ENCODE measurements around the gene DRD4.
"Not testable (repeated sequence)": the region's sequence is repeated elsewhere in the genome, so short reads cannot be mapped to it uniquely, and the experiment has no call there.

The DRD4 gene

DNA sequence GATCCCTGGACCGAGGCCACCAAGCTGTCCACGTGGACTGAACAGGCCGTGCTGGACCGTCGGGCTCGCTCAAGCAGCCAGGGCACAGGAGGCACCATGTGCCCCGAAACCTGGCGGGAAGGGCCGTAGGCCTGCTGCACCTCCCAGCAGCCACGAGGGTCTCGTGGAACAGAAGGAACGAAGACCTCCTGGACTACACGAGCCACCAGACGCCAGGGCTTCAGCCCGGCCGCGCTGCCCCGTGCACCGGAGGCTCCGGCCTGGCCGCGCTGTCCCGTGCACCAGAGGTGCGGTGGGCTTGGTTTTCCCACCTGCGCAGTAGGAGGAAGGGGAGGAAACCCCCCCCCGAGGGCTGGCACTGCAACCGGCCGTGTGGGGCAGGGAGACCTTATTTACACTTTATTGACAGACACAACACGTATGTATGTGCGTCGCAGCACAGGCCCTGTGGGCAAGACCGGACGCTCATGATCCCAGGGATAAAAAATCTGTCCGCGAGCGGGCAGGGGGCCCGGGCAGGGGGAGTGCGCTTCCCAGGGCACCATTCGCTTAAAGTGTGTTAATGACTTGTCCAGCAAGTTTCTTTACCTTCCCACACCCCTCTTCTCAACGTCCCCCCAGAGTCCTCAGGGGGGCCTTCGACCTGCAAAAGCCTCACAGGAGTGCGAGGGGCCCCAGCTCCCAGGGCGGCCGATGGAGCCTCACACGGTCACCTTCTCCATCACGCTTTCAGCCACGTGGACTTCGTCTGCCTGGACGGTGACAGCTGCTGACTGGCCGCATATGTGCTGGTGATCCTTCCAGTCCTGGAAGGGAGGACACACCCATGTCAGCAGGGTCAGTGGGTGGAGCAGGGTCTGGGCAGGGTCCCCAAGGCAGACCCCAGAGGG lies 7.0 kb downstream of the DRD4 start:
- Mint-ChIP-seq H3K4me1 (no peaks in the 10 kb centered on the region), H3K9me3 (no peaks in the 10 kb centered on the region), H3K27me3 (no peaks in the 10 kb centered on the region), H3K27ac (no peak overlapping the region), H3K4me3 (no peak overlapping the region), H3K36me3 (no peaks in the 10 kb centered on the region)

DNA sequence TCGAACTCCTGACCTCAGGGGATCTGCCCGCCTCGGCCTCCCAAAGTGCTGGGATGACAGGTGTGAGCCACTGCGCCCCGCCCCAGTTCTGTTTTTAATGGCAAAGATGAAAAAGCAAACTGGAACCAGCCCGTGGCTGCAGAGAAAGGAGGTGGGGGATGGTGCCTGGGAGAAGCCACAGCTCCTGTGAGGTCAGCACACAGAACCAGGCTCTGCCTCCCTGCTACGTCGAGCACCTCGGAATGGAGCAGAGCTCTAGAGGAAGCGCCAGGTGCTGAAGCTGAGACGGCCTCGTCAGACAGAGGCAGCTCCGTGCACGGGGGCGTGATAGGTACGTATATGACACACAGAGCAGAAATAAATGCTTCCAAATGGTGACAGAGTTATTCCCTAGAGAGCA lies 8.5 kb downstream of the DRD4 start:
- Mint-ChIP-seq H3K27ac (no peak overlapping the region), H3K9me3 (no peaks in the 10 kb centered on the region), H3K4me3 (no peak overlapping the region), H3K27me3 (no peaks in the 10 kb centered on the region), H3K4me1 (no peaks in the 10 kb centered on the region), H3K36me3 (no peaks in the 10 kb centered on the region)

DNA sequence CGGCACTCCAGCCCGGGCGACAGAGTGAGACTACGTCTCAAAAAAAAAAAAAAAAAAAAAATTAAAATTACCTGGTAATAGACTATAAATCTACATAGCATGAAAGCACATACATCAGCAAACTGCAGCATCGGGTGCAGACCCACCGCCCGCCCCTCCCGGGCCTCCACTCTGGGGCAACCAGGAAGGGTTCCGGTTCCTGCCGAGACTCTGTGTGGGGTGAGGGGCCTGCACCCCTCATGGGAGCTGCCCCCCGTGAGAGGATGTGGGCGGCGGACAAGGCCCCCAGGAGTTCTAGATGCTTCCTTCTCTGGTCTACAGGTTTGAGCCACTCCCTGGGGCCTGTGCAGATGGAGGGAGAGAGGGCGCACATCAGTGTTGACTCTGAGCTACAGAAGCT lies 9.1 kb downstream of the DRD4 start:
- H3K36me3 Mint-ChIP-seq: no peaks in the 10 kb centered on the region
- no peak overlapping the region for H3K27ac Mint-ChIP-seq
- H3K4me3 Mint-ChIP-seq: no peak overlapping the region
- no peaks in the 10 kb centered on the region for H3K4me1 Mint-ChIP-seq
- no peaks in the 10 kb centered on the region for H3K27me3 Mint-ChIP-seq
- H3K9me3 Mint-ChIP-seq: no peaks in the 10 kb centered on the region

DNA sequence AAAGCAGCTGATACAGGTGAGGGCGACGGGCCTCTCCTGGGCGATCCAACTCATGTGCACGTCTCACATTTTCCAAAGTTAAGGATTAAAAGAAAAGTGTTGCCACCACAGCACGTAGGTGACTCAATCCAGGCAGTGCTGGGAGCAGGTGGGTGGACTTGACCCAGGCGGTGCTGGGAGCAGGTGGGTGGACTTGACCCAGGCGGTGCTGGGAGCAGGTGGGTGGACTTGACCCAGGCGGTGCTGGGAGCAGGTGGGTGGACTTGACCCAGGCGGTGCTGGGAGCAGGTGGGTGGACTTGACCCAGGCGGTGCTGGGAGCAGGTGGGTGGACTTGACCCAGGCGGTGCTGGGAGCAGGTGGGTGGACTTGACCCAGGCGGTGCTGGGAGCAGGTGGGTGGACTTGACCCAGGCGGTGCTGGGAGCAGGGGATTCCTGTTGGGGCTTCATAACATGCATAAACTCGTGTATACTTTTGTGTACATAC lies 10.6 kb downstream of the DRD4 start:
- not testable (repeated sequence) for H3K36me3 Mint-ChIP-seq, H3K9me3 Mint-ChIP-seq, H3K4me3 Mint-ChIP-seq, H3K27ac Mint-ChIP-seq, H3K4me1 Mint-ChIP-seq, H3K27me3 Mint-ChIP-seq

DNA sequence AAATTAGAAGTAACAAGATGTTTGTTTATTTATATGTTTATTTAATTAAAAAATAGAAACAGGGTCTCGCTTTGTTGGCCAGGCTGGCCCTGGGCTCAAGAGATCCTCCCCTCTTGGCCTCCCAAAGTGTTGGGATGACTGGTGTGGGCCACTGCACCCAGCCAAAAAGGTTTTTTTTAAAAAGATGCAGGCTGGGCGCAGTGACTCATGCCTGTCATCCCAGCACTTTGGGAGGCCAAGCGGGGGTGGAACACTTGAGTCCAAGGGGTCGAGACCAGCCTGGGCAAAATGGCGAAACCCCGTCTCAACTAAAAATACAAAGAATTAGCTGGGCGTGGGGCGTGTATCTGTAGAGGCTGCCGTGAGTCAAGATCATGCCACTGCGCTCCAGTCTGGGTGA lies 13.4 kb downstream of the DRD4 start:
- no peaks in the 10 kb centered on the region for H3K9me3 Mint-ChIP-seq
- H3K36me3 Mint-ChIP-seq: peaks cover 6% of the 10 kb centered on the region
- no peak overlapping the region for H3K27ac Mint-ChIP-seq
- no peak overlapping the region for H3K4me3 Mint-ChIP-seq
- H3K27me3 Mint-ChIP-seq: no peaks in the 10 kb centered on the region
- H3K4me1 Mint-ChIP-seq: no peaks in the 10 kb centered on the region

DNA sequence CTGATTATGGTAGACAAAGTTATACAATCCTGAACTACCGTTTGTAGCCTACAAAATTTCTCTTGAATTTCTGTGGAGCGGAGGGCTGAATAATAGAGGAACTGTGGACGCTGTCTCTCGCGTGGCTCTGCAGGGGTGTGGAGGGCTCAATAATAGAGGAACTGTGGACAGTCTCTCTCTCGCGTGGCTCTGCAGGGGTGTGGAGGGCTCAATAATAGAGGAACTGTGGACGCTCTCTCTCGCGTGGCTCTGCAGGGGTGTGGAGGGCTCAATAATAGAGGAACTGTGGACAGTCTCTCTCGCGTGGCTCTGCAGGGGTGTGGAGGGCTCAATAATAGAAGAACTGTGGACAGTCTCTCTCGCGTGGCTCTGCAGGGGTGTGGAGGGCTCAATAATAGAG lies 16.1 kb downstream of the DRD4 start:
- not testable (repeated sequence) for H3K36me3 Mint-ChIP-seq, H3K4me3 Mint-ChIP-seq, H3K27ac Mint-ChIP-seq, H3K4me1 Mint-ChIP-seq, H3K9me3 Mint-ChIP-seq, H3K27me3 Mint-ChIP-seq

DNA sequence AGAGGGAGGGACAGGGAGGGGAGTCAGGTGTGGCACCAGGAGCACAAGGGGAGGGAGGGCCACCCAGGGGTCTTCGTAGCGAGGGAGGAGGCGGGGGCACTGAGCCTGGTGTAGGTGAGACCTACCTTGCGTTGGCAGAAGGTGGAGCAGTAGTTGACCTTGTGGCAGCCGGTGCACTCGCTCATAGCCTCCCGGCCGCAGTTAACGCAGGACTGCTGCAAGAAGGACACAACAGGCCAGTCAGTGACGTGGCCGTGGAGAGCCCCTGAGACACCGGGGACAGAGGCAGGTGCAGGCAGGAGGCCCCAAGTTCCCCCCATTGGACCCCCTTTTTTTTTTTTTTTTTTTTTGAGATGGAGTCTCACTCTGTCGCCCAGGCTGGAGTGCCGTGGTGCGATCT lies 16.8 kb downstream of the DRD4 start:
- no peak overlapping the region for H3K27ac Mint-ChIP-seq
- no peak overlapping the region for H3K4me3 Mint-ChIP-seq
- H3K27me3 Mint-ChIP-seq: no peaks in the 10 kb centered on the region
- no peaks in the 10 kb centered on the region for H3K9me3 Mint-ChIP-seq
- no peaks in the 10 kb centered on the region for H3K4me1 Mint-ChIP-seq
- H3K36me3 Mint-ChIP-seq: peaks cover 6% of the 10 kb centered on the region

DNA sequence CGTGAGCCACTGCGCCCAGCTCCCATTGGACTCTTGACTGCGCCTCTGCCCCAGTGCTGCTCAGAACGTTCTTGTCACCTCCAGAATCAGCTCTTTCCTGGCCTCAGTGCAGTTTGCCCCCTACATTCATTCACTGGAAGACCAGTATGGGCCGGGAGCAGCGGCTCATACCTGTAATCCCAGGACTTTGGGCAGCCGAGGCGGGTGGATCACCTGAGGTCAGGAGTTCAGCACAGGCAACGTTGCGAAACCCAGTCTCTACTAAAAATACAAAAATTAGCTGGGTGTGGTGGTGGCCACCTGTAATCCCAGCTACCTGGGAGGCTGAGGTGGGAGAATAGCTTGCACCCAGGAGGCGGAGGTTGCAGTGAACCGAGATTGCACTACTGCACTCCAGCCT lies 17.4 kb downstream of the DRD4 start:
- H3K4me1 Mint-ChIP-seq, H3K36me3 Mint-ChIP-seq, H3K9me3 Mint-ChIP-seq, H3K27me3 Mint-ChIP-seq, H3K4me3 Mint-ChIP-seq, H3K27ac Mint-ChIP-seq: not testable (repeated sequence)

DNA sequence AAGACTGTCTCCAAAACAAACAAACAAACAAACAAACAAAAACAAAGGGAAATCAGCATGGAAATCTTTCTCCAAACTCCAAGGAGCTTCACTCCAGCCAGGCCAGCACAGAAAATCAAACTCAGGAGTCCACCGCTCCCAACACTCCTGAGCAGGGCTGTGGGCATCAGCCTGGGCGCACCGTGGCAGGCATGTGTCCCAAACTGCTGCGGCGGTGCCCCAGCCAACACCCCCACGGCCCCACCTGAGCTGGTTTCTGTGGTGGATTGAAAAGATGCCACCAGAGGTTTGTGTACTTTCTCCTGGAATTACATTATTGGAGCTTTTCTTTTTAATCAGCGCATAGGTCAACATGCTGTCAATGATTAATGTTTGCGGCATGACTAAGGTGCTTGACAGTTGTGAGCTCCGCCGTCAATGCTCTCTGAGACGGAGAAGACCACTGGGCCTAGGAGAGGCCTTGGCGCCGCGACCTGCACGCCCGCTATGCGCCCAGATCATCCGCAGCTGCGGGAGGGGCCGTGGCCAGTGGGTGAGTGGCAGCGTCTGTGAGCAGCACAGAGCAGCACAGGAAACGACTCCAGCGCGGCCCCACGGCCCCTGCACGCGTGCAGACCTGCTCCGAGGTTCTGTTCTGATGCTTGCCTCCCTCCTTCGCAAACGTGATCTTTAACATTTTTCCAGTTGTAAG lies 18.1 kb downstream of the DRD4 start:
- H3K27ac Mint-ChIP-seq: no peak overlapping the region
- H3K4me3 Mint-ChIP-seq: no peak overlapping the region
- H3K27me3 Mint-ChIP-seq: no peaks in the 10 kb centered on the region
- H3K36me3 Mint-ChIP-seq: peaks cover 6% of the 10 kb centered on the region
- no peaks in the 10 kb centered on the region for H3K4me1 Mint-ChIP-seq
- no peaks in the 10 kb centered on the region for H3K9me3 Mint-ChIP-seq

DNA sequence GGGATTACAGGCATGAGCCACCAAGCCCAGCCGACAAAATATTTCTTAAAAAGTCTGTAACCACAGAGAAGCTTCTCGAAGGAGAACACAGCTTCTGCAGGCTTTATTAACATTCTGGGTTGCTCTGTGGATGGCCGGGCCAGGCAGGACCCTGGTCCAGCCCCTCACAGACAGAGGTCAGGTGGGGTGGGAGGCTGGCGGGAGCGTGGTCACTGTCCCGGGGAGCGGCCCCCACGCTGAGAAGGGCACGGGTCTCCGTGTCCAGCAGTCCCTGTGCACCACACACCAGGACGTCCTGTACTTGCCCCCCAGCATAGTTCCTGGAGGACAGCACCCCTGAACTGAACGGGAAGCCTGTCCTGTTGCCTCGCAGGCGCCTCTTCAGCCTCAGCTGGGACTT lies 19.4 kb downstream of the DRD4 start:
- no peaks in the 10 kb centered on the region for H3K9me3 Mint-ChIP-seq
- H3K4me3 Mint-ChIP-seq: no peak overlapping the region
- peaks cover 4% of the 10 kb centered on the region for H3K36me3 Mint-ChIP-seq

DNA sequence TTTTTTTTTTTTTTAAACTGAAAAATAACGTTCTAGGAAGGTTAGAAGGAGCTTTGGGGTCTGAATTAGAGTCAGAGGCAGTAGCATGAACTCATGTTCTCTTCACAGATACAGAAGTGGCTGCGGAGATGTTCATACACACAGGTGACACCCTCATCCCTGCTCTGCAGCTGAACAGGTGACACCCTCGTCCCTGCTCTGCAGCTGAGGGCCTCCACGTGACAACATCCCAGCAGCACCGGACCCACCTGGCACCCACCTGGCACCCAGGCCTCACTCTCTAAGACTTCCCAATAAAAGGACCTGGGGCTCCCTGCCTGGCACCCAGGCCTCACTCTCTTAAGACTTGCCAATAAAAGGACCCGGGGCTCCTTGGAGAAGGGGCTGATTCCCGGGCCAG lies 19.8 kb downstream of the DRD4 start:
- Mint-ChIP-seq H3K27me3 (no peaks in the 10 kb centered on the region), H3K4me3 (no peak overlapping the region)

More for the DNA sequence above, 19.4 kb downstream of the DRD4 start:
- no peak overlapping the region for H3K27ac Mint-ChIP-seq
- H3K27me3 Mint-ChIP-seq: no peaks in the 10 kb centered on the region
- no peaks in the 10 kb centered on the region for H3K4me1 Mint-ChIP-seq

DNA sequence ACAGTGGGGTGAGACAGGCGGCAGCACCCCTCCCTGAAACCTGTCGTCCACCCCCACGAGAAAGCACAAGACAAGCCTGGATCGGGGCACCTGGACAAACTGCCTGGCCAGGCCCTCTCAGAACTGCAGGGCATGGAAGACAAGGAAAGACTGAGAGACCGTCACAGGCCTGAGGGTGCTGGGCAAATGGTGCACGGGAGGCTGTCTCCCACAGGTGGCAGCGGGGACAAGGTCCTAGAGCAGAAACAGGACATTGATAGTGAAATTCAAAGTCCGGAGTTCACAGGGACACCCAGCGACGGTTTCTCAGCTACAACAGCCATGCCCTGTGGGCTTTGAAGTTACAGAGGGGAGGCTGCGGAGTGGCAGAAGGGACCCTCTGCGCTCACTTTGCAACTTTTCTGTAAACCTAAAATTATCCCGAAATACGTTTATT lies 20.6 kb downstream of the DRD4 start:
- Mint-ChIP-seq H3K9me3 (no peaks in the 10 kb centered on the region), H3K36me3 (no peaks in the 10 kb centered on the region), H3K27me3 (no peaks in the 10 kb centered on the region), H3K4me3 (no peak overlapping the region), H3K4me1 (peaks cover 2% of the 10 kb centered on the region), H3K27ac (no peak overlapping the region)

More for the DNA sequence above, 19.8 kb downstream of the DRD4 start:
- no peaks in the 10 kb centered on the region for H3K4me1 Mint-ChIP-seq
- no peak overlapping the region for H3K27ac Mint-ChIP-seq
- peaks cover 4% of the 10 kb centered on the region for H3K36me3 Mint-ChIP-seq
- no peaks in the 10 kb centered on the region for H3K9me3 Mint-ChIP-seq

DNA sequence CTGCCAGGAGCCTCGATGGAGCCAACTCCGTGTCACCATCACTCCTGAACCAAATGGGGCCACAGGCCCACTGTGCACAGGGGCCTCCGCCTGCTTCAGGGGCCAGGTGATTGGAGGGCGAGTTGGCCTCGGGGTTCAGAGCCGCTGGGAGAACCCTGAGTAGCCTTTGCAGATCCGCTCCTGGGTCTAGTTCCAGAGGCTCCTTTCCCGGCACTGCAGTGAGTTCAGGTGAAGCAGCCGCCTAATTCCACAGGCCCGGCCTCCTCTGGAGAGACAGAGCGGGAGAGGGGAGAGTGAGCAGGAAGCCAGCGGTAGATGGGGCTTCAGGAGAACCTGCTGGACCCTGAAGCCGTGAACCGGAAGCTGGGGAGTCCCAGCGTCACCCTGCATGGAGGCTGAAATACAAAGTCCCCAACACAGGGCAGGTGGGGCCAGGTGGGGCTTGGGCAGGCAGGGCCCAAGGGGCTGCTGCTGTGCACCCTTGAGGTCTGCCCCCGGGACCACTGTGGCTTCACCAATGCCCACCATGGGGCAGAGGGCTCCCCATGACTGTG lies 22.5 kb downstream of the DRD4 start:
- Mint-ChIP-seq H3K27me3 (no peaks in the 10 kb centered on the region), H3K4me3 (no peak overlapping the region), H3K9me3 (no peaks in the 10 kb centered on the region), H3K36me3 (no peaks in the 10 kb centered on the region), H3K27ac (no peak overlapping the region), H3K4me1 (peaks cover 4% of the 10 kb centered on the region)

DNA sequence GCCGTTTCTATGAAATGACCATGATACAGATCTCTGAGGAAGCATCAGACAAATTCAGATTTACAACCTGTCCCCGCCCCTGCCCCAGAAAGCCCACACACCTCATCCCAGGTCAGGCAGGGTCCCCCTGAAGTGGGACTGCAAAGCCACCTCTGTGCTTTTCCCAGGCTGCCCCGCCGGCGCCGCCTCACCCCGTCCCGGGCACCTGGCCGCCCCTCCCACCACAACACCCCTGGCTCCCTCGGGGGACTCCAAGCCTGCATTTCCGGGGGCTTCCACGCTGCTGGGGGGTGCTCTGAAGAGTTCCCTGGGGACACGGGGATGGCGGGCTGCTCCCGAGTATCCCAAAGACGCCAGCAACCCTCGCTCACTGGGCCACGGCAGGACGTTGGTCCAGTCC lies 23.2 kb downstream of the DRD4 start:
- Mint-ChIP-seq H3K27me3 (no peaks in the 10 kb centered on the region), H3K4me1 (peaks cover 4% of the 10 kb centered on the region), H3K4me3 (no peak overlapping the region), H3K27ac (no peak overlapping the region), H3K36me3 (no peaks in the 10 kb centered on the region), H3K9me3 (no peaks in the 10 kb centered on the region)

DNA sequence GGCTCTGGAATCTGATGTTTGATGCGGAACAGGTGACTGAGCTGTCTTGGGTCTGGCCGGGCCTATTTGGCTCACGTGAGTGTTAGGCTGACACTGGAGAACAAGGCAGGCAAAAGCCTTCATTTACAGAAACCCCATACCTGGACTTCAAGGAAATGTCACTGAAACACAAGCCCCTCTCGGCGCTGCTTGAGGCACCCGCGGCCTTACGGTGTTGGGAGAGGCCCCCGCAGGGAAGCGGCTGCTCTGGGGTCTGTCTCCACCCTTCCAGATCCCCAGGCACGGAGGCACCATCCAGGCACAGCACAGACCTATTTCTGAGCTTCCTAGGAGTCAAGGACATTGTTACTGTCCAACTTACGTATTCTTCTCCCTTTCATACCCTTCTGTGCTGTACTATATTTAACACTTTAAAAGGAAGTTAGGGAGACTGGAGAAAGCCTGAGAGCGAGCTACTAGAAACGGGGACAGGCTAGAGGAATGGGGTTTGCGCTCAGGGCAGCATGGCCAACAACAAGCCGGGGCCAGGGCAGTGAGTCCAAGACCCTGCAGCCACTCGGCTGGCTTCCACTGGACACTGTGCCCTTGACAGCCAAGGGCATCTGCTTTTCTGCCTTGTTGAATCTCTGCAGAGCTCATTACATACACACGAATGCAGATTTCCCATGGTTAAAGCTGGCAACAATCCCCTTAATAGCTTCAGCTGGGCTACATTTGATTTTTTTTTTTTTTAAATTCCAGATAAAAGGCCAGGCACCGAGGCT lies 23.8 kb downstream of the DRD4 start:
- no peaks in the 10 kb centered on the region for H3K9me3 Mint-ChIP-seq
- no peaks in the 10 kb centered on the region for H3K36me3 Mint-ChIP-seq
- no peaks in the 10 kb centered on the region for H3K27me3 Mint-ChIP-seq
- H3K4me1 Mint-ChIP-seq: peaks cover 4% of the 10 kb centered on the region
- H3K4me3 Mint-ChIP-seq: no peak overlapping the region
- no peak overlapping the region for H3K27ac Mint-ChIP-seq
